GM12878 (cell line): ENCODE measurements around the gene TP53RK. TPM values are rescaled to one million over a fixed set of nuclear protein-coding genes. Genes with fewer than 3 reads are reported as not detected.

Experiments used
- ATAC-seq: fragments of 200-7000 bp; cut with Tn5 transposase; 3 replicates; pipeline ENCODE4 v1.9.1; 2020; ENCODE audit warnings: mild to moderate bottlenecking, moderate library complexity
- BruUV-seq: library from RNA; stranded (reverse); fragments of 400-500 nt; replicated peaks from 2 replicates; lab custom pipeline; 2021; lab: Mats Ljungman, UMichigan
- CTCF ChIA-PET: fragments of 300-600 bp; sonication (Branson Sonifier 250); formaldehyde crosslinking; extraction: SDS; loops from one replicate; lab custom pipeline; 2021; ENCODE audit warnings: inconsistent platforms; lab: Yijun Ruan, JAX
- POLR2A ChIA-PET: fragments of 350-600 bp; formaldehyde crosslinking; extraction: SDS; loops from one replicate; lab custom pipeline; 2021; ENCODE audit warnings: inconsistent platforms; lab: Charles Lee
- RAD21 ChIA-PET: fragments of 300-600 bp; sonication (Branson Sonifier 250); formaldehyde crosslinking; loops from one replicate; lab custom pipeline; 2023; ENCODE audit warnings: antibody characterized with exemption; ENCODE audit not compliant: unreplicated experiment; lab: Charles Lee
- SMC1A ChIA-PET: fragments of 300-600 bp; sonication (Branson Sonifier 250); formaldehyde crosslinking; loops from one replicate; lab custom pipeline; 2023; ENCODE audit not compliant: unreplicated experiment, uncharacterized antibody; lab: Charles Lee
- DNase-seq: peaks from one replicate; pipeline ENCODE4 v3.0.0-alpha.2; 2011; ENCODE audit warnings: low read depth, low spot score
- FAIRE-seq: peaks from 3 replicates; lab custom pipeline; 2011; peaks lifted over from hg19 to GRCh38; lab: Jason Lieb, UNC
- H2AFZ ChIP-seq: 2 replicates; pipeline ENCODE4 v1.6.0; 2011; ENCODE audit warnings: low read depth, low read length, control low read depth; ENCODE audit not compliant: control insufficient read depth
- H3K27ac ChIP-seq: 2 replicates; pipeline ENCODE4 v1.5.1; 2011; ENCODE audit warnings: control low read depth; ENCODE audit not compliant: control insufficient read depth, insufficient read depth
- H3K27me3 ChIP-seq, 2 experiments: replicated peaks in 1 of 2; 2 replicates each; pipeline versions ENCODE4 v1.6.0 to v1.6.1; 2011; ENCODE audit warnings: low read length in 1 of 2; ENCODE audit not compliant: control insufficient read depth in 2 of 2, insufficient read depth in 2 of 2
- H3K36me3 ChIP-seq, 2 experiments: 2 replicates each; pipeline ENCODE4 v1.5.1; 2011; ENCODE audit warnings: low read length in 1 of 2; ENCODE audit not compliant: control insufficient read depth in 2 of 2, insufficient read depth in 2 of 2
- H3K4me1 ChIP-seq: 2 replicates; pipeline ENCODE4 v1.6.1; 2011; ENCODE audit warnings: mild to moderate bottlenecking, low read length, moderate library complexity, mixed read lengths; ENCODE audit not compliant: control insufficient read depth, insufficient read depth
- H3K4me2 ChIP-seq: 2 replicates; pipeline ENCODE4 v1.6.0; 2011; ENCODE audit warnings: control low read depth; ENCODE audit not compliant: control insufficient read depth, insufficient read depth
- H3K4me3 ChIP-seq: fragments of 200-600 bp; sonication (generic); 2 replicates; pipeline ENCODE4 v1.5.1; 2016
- H3K79me2 ChIP-seq: 2 replicates; pipeline ENCODE4 v1.6.0; 2011; ENCODE audit warnings: low read length; ENCODE audit not compliant: control insufficient read depth, insufficient read depth
- H3K9ac ChIP-seq: 2 replicates; pipeline ENCODE4 v1.8.0; 2011; ENCODE audit warnings: low read length, control low read depth, mixed read lengths; ENCODE audit not compliant: control insufficient read depth, insufficient read depth
- H3K9me3 ChIP-seq: replicated peaks from 3 replicates; pipeline ENCODE4 v1.5.1; 2011; ENCODE audit warnings: mild to moderate bottlenecking, low read length; ENCODE audit not compliant: control insufficient read depth, insufficient read depth
- H4K20me1 ChIP-seq: 2 replicates; pipeline ENCODE4 v1.6.0; 2011; ENCODE audit not compliant: control insufficient read depth, insufficient read depth
- BCLAF1 ChIP-seq: fragments of 450-650 bp; IDR thresholded peaks from 2 replicates; pipeline ENCODE4 v1.6.1; 2017; ENCODE audit warnings: antibody characterized with exemption, mild to moderate bottlenecking, moderate library complexity
- BRCA1 ChIP-seq: IDR thresholded peaks from 2 replicates; pipeline ENCODE4 v1.6.1; 2011; ENCODE audit warnings: low read depth, low read length, improper control_type of control experiment
- HDAC2 ChIP-seq: fragments of 200-600 bp; sonication (generic); IDR thresholded peaks from 2 replicates; pipeline ENCODE4 v1.6.1; 2017
- IKZF2 ChIP-seq, 2 experiments: fragments of 450-650 bp; IDR thresholded peaks; 2 replicates each; pipeline ENCODE4 v1.6.1; 2017; ENCODE audit warnings: mild to moderate bottlenecking in 2 of 2, moderate library complexity in 2 of 2
- JUND ChIP-seq: IDR thresholded peaks from 2 replicates; pipeline ENCODE4 v1.6.1; 2012; ENCODE audit warnings: low read depth, mild to moderate bottlenecking, low read length, improper control_type of control experiment, moderate library complexity
- KAT2A ChIP-seq: conservative IDR thresholded peaks from 2 replicates; pipeline ENCODE4 v1.6.1; 2011; ENCODE audit warnings: low read depth, low read length; ENCODE audit not compliant: control insufficient read depth
- NR2F1 ChIP-seq: fragments of 450-650 bp; conservative IDR thresholded peaks from 2 replicates; pipeline ENCODE4 v1.6.1; 2017; ENCODE audit warnings: mild to moderate bottlenecking
- PBX3 ChIP-seq: IDR thresholded peaks from 2 replicates; pipeline ENCODE4 v1.6.1; 2011; ENCODE audit warnings: mild to moderate bottlenecking, low read depth, low read length, moderate library complexity; ENCODE audit not compliant: insufficient replicate concordance
- POU2F2 ChIP-seq: IDR thresholded peaks from 3 replicates; pipeline ENCODE4 v1.6.1; 2011; ENCODE audit warnings: low read depth, mild to moderate bottlenecking, low read length, borderline replicate concordance
- RAD51 ChIP-seq: fragments of 450-650 bp; IDR thresholded peaks from 2 replicates; pipeline ENCODE4 v1.6.1; 2016; ENCODE audit warnings: moderate library complexity, mild to moderate bottlenecking, inconsistent platforms
- RB1 ChIP-seq: fragments of 450-650 bp; formaldehyde crosslinking; IDR thresholded peaks from 2 replicates; pipeline ENCODE4 v1.6.1; 2017; ENCODE audit warnings: mild to moderate bottlenecking, borderline replicate concordance
- SUPT20H ChIP-seq: IDR thresholded peaks from 2 replicates; pipeline ENCODE4 v1.6.1; 2011; ENCODE audit warnings: low read depth, mild to moderate bottlenecking, low read length, moderate library complexity, borderline replicate concordance; ENCODE audit not compliant: control insufficient read depth
- ZBED1 ChIP-seq: IDR thresholded peaks from 2 replicates; pipeline ENCODE4 v1.6.1; 2016; ENCODE audit warnings: borderline replicate concordance
- WGBS: methylation state at CpG from one replicate; pipeline ENCODE4 v1.1.6; 2016; ENCODE audit warnings: low lambda C conversion rate; ENCODE audit not compliant: insufficient replicate concordance, insufficient coverage; ENCODE audit errors: missing lambda C conversion rate; 5-methylcytosine and 5-hydroxymethylcytosine counted together
- in situ Hi-C: fragments of 300-500 bp; cut with MboI; formaldehyde crosslinking; loops from 9 replicates; pipeline ENCODE4 v1.14.3; 2018; ENCODE audit warnings: mixed read lengths
- intact Hi-C: fragments of 100-400 bp; cut with micrococcal nuclease; formaldehyde crosslinking; loops from one replicate; pipeline ENCODE4 v1.14.2; 2022; ENCODE audit not compliant: unreplicated experiment
- polyA plus RNA-seq, 11 experiments: library from polyadenylated mRNA; depleted of rRNA in 4 of 11; unstranded in 6 of 11; stranded (reverse) in 5 of 11; fragments of >200 nt; fragmentation: Nextera tagmentation in 4 of 11; fragmentation: Illumina TruSeq in 1 of 11; extraction: Ambion mirVana in 4 of 11; extraction: Trizol in 1 of 11; gene quantifications; 1 replicate in 1 of 11; 2 replicates in 10 of 11; pipeline versions ENCODE4 v1.2.1 to v1.2.3, GENCODE V29; 2011 to 2016; ENCODE audit warnings: inconsistent platforms in 2 of 11, missing spikeins in 2 of 11, low read depth in 1 of 11
- total RNA-seq, 4 experiments: library from RNA; depleted of rRNA in 3 of 4; stranded (reverse); fragments of >200 nt in 3 of 4; fragmentation: Illumina TruSeq in 1 of 4; extraction: Trizol in 1 of 4; gene quantifications; 2 replicates each; pipeline versions ENCODE4 v1.2.1 to v1.2.3, GENCODE V29; 2013 to 2021
- TF ChIP-seq, protein P1 (sequence below): fragments of 450-650 bp; IDR thresholded peaks from 2 replicates; pipeline ENCODE4 v1.6.1; 2017; ENCODE audit warnings: mild to moderate bottlenecking
- TF ChIP-seq, protein P2 (sequence below): IDR thresholded peaks from 2 replicates; pipeline ENCODE4 v1.6.1; 2011; ENCODE audit warnings: low read depth, mild to moderate bottlenecking, low read length, moderate library complexity, borderline replicate concordance; ENCODE audit errors: extremely low read depth
- TF ChIP-seq, protein P3 (sequence below): IDR thresholded peaks from 2 replicates; pipeline ENCODE4 v1.6.1; 2012; ENCODE audit warnings: low read depth, low read length, improper control_type of control experiment

TP53RK gene
- total and polyA plus RNA-seq, 10 of the 15 experiments (the other 5 are each of a cell fraction or from before 2014, with no cell fraction given) = 3.8 to 23.1 (median 16.1) TPM

DNA sequence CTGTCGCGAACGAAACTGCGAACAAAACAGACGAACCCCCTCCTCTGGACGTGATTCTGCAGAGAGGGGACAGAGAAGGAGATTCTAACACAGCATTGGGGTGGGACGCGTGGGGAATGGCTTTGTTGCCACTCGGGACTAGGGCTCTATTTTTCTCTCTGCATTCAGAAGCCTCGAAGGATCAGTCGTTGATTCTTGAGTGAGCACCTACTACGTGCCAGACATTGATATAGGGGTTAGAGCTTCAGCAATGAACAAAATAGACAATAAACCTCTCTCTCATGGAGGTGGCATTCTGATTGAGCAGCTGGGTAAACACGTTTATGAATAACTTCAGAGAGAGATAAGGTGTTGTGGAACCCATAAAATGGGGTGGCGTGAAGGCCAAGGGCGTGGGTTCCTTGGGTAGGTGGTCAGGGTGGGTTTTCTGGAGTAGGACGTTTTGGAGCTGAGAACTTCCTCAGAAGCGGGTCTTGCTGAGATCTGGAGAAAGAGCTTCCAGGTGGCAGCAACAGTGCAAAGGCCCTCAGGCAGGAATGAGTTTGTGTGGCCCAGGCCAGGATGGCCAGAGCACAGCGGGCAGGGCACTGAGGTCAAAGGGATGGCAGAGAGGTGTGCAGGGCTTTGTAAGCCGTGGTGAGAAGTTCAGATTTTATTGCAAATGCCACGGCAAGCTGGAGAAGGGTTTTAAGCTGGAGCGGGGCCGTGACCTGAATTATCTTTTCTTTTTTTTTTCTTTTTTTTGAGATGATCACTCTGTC is 21.1 kb upstream of the TP53RK start:
- in situ Hi-C loops = no loop called here
- intact Hi-C loops = no loop called here
- TF ChIP-seq BRCA1 (no peak), HDAC2 (no peak), POU2F2 (no peak), SUPT20H (no peak), IKZF2 (IDR thresholded peaks at IDR 0.05) (no peak), RAD51 (no peak), KAT2A (no peak), BCLAF1 (no peak), RB1 (no peak), PBX3 (no peak), NR2F1 (no peak), JUND (no peak), ZBED1 (no peak)
- TF ChIP-seq, protein P1, sequence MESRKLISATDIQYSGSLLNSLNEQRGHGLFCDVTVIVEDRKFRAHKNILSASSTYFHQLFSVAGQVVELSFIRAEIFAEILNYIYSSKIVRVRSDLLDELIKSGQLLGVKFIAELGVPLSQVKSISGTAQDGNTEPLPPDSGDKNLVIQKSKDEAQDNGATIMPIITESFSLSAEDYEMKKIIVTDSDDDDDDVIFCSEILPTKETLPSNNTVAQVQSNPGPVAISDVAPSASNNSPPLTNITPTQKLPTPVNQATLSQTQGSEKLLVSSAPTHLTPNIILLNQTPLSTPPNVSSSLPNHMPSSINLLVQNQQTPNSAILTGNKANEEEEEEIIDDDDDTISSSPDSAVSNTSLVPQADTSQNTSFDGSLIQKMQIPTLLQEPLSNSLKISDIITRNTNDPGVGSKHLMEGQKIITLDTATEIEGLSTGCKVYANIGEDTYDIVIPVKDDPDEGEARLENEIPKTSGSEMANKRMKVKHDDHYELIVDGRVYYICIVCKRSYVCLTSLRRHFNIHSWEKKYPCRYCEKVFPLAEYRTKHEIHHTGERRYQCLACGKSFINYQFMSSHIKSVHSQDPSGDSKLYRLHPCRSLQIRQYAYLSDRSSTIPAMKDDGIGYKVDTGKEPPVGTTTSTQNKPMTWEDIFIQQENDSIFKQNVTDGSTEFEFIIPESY = no peak
- TF ChIP-seq, protein P2, sequence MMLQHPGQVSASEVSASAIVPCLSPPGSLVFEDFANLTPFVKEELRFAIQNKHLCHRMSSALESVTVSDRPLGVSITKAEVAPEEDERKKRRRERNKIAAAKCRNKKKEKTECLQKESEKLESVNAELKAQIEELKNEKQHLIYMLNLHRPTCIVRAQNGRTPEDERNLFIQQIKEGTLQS = no peak
- TF ChIP-seq, protein P3, sequence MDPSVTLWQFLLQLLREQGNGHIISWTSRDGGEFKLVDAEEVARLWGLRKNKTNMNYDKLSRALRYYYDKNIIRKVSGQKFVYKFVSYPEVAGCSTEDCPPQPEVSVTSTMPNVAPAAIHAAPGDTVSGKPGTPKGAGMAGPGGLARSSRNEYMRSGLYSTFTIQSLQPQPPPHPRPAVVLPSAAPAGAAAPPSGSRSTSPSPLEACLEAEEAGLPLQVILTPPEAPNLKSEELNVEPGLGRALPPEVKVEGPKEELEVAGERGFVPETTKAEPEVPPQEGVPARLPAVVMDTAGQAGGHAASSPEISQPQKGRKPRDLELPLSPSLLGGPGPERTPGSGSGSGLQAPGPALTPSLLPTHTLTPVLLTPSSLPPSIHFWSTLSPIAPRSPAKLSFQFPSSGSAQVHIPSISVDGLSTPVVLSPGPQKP = no peak

More for the DNA sequence above, 21.1 kb upstream of the TP53RK start:
- Histone ChIP-seq H2AFZ (no peak overlapping the region), H4K20me1 (no peaks in the 10 kb centered on the region), H3K27ac (no peak overlapping the region), H3K36me3 (no peaks in the 10 kb centered on the region), H3K27me3 (peaks cover 3 to 11% of the 10 kb centered on the region in 2 experiments), H3K4me1 (no peaks in the 10 kb centered on the region), H3K4me3 (no peak overlapping the region), H3K9ac (no peak overlapping the region), H3K4me2 (no peak overlapping the region), H3K79me2 (no peaks in the 10 kb centered on the region), H3K9me3 (peaks cover 2% of the 10 kb centered on the region; the same call in 1 of the 3 replicates)
- ATAC-seq (no peak), DNase-seq (no peak), FAIRE-seq (no peak)
- ChIA-PET SMC1A (interaction anchor here (0.6 kb wide), 1 partner anchor 52 kb away, joined by 3 read pairs; no protein-coding TSS in a partner anchor), RAD21 (no interaction called here), POLR2A (no interaction called here), CTCF (no interaction called here)
- no TSS peak for BruUV-seq
- WGBS = 39% methylated on average over 22 of the region's 22 CpGs
